Activated CD4-positive, alpha-beta T cell treated with anti-CD3 and anti-CD28 coated beads, Interleukin-2, amount 50 U/mL, for 48 hours (primary cell): ENCODE results near the gene PHGDH.
"Not testable (repeated sequence)": the region's sequence is repeated elsewhere in the genome, so short reads cannot be mapped to it uniquely, and the experiment has no call there.

ENCODE experiments used
- DNase-seq, 2 experiments: peaks; one replicate each; pipeline ENCODE4 v3.0.0-alpha.2; 2020

The PHGDH gene

GRCh38 chr1:119711804-119712341 is at the start of gene PHGDH:
Gene PHGDH, plus strand, starts transcription at chr1:119711934. Its CDS starts 89 bp downstream, at chr1:119712023.
- peak; percentile 62 to 74 for DNase-seq

- DNase-seq, result no peak
These were observed 49.7 kb upstream of the PHGDH start for GRCh38 chr1:119662034-119662437.

- DNase-seq, result no peak
These were observed 47.7 kb upstream of the PHGDH start for GRCh38 chr1:119664067-119664466.

- no peak for DNase-seq
These were observed 44.6 kb upstream of the PHGDH start for GRCh38 chr1:119667173-119667572.

GRCh38 chr1:119670898-119671297 is 40.8 kb upstream of the PHGDH start:
- DNase-seq, result no peak

GRCh38 chr1:119673171-119673940 is 38.4 kb upstream of the PHGDH start:
- no peak for DNase-seq

- no peak for DNase-seq
These were observed 37.6 kb upstream of the PHGDH start for GRCh38 chr1:119674111-119674526.

GRCh38 chr1:119674835-119675289 is 36.9 kb upstream of the PHGDH start:
- peak; percentile 44 to 56 for DNase-seq

- peak; percentile 67 to 79 for DNase-seq
These were observed 36.1 kb upstream of the PHGDH start for GRCh38 chr1:119675349-119676345.

GRCh38 chr1:119676571-119677206 is 35.0 kb upstream of the PHGDH start:
- DNase-seq, result no peak

- DNase-seq, result no peak
These were observed 32.5 kb upstream of the PHGDH start for GRCh38 chr1:119679223-119679622.

GRCh38 chr1:119680193-119680592 is 31.5 kb upstream of the PHGDH start:
- no peak for DNase-seq

GRCh38 chr1:119680723-119681122 is 31.0 kb upstream of the PHGDH start:
- DNase-seq, result no peak

- DNase-seq, result no peak
These were observed 30.2 kb upstream of the PHGDH start for GRCh38 chr1:119681560-119681959.

GRCh38 chr1:119682141-119682540 is 29.6 kb upstream of the PHGDH start:
- no peak for DNase-seq

- no peak for DNase-seq
These were observed 27.8 kb upstream of the PHGDH start for GRCh38 chr1:119683893-119684292.

- DNase-seq, result no peak
These were observed 25.1 kb upstream of the PHGDH start for GRCh38 chr1:119686661-119687060.

GRCh38 chr1:119687434-119688079 is 24.2 kb upstream of the PHGDH start:
- DNase-seq, result no peak

- DNase-seq, result no peak
These were observed 22.9 kb upstream of the PHGDH start for GRCh38 chr1:119688810-119689209.

GRCh38 chr1:119689511-119689910 is 22.2 kb upstream of the PHGDH start:
- no peak for DNase-seq

GRCh38 chr1:119696863-119697262 is 14.9 kb upstream of the PHGDH start:
- not testable (repeated sequence) for DNase-seq

- no peak for DNase-seq
These were observed 14.1 kb upstream of the PHGDH start for GRCh38 chr1:119697598-119697997.
